GM19193 (cell line): ENCODE results near the gene GTPBP3.

ENCODE experiments used
- POLR2A ChIP-seq: IDR thresholded peaks from 4 replicates; pipeline ENCODE4 v1.6.1; 2011; ENCODE audit not compliant: insufficient read depth, insufficient read length; ENCODE audit errors: extremely low read depth

The GTPBP3 gene

DNA sequence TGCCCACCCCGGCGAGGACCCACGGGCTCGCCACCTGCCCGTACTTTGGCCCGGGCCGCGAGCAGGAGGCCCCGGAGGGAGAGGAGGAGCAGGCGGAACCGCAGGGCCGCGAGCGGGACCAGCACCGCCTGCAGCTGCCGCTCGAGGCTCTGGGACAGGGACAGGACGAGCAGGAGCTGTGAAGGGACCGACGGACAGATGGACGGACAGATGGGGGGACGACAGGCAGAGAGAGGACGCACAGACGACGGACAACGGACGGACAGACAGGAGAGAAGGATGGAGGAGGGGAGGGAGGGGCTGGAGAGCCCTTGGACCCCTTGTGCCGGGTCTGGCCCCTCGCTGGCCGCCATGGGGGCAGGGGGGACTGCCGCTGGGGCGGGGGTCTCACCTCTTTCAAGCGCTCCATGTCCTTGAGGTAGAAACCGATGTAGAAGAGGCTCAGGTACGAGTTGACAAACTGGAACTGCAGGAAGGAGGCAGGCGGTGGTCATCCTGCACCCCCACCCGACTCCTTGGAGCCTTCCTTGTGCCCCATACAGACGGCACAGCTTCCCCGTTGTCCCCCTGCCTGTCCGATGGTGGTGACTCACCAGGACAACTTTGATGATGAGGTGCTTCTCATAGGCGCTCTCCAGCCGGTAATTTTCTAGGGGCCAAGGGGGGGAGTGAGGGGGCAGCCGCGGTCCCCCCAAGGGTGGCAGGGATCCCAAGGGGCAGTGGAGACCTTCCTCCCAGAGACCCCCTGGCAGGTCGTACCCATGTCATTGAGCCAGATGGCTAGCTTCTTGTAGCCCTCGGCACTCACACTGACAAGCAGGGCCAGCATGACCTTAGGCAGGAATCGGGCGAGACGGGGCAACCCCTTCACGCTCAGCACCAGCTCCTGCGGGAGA is 7.7 kb upstream of the GTPBP3 start:
- no peak for TF ChIP-seq POLR2A

DNA sequence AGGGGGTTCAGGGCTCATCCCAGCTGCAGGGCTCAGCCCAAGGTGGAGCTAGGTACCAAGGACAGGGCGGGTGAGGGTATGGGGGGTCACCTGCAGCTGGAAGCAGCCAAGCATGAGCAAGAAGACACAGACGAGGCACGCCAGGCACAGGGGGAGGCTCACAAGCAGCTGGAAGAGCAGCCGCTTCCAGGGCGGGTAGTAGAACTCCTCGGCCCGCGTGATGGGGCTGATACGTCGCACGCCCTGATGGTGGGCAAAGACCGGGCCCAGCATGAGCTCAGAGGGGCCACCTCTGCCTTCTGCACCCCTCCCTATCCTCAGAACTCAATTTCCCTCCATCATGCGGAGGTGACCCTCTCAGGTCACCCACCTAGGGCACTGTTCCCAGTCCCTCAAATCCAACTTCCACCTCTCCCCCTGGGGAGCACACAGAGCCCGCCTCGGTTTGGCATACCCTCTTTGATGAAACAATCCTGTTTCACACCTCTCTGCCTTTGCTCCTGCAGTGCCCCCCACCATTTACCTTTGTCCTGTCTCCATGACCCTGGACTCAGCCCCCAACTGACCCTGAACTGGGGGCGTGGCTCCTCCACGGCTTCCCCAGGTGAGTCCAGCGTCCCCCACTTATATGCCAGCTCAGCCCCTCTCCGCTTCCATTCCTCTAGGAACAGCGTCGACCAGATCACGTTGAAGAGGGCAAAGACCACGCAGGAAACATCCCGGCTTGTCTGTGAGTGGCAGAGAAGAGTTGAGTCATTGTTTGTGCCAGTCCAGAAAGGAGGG is 6.9 kb upstream of the GTPBP3 start:
- TF ChIP-seq POLR2A, result no peak

GRCh38 chr19:17331045-17331558 is 6.3 kb upstream of the GTPBP3 start:
- no peak for TF ChIP-seq POLR2A

DNA sequence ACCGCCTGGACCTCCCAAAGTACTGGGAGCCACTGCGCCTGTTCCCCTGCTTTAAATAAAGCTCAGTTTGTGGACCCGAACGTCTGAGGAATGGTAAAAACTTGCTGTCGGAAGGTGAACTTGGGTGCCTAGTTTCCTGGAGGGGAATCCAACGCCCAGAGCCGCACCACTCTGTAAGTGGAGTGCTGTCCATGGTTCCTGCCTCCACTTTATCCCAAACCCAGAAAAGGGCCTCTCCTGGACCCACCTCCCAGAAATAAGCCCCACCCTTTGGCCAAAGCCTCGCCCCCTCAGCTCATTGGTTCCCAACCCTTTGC is 5.0 kb upstream of the GTPBP3 start:
- no peak for TF ChIP-seq POLR2A

GRCh38 chr19:17332677-17333581 is 4.4 kb upstream of the GTPBP3 start:
- no peak for TF ChIP-seq POLR2A

DNA sequence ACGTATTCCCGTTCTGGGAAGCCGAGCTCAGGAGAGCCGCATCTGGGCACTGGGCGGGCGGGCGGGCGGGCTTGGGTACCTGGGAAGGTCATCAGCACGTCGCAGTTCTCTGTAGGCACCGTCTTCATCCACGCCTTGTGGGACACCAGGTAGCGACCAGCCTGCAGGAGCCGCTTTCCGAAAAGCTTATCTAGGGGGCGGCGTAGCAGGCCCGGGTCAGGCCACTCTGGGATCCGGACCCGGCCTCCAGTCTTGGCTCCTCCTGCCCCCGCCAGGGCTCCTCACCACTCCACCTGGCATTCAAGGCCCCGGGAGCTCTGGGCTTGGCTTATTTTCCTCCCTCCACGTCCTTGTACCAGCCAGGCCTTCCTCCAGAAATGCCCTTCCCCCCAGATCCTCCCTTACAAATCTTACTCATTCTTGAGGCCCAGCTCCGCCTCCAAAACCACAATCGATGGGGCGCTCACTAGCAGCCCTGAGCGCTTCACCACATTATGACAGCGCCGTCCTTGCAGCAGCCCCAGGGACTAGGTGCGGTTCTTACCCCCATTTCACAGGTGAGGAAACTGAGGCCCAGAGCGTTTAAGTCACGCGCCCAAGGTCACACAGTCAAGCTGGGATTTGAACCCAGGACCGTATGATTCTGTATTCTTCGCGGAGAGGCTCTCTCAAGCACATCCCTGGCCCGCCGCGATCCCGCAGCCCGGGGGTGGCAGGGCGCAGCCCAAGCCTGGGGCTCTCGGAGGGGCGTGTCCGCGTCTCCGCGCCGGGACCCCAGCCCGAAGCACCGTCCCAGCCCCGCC is 3.5 kb upstream of the GTPBP3 start:
- peak; percentile 38 for TF ChIP-seq POLR2A

DNA sequence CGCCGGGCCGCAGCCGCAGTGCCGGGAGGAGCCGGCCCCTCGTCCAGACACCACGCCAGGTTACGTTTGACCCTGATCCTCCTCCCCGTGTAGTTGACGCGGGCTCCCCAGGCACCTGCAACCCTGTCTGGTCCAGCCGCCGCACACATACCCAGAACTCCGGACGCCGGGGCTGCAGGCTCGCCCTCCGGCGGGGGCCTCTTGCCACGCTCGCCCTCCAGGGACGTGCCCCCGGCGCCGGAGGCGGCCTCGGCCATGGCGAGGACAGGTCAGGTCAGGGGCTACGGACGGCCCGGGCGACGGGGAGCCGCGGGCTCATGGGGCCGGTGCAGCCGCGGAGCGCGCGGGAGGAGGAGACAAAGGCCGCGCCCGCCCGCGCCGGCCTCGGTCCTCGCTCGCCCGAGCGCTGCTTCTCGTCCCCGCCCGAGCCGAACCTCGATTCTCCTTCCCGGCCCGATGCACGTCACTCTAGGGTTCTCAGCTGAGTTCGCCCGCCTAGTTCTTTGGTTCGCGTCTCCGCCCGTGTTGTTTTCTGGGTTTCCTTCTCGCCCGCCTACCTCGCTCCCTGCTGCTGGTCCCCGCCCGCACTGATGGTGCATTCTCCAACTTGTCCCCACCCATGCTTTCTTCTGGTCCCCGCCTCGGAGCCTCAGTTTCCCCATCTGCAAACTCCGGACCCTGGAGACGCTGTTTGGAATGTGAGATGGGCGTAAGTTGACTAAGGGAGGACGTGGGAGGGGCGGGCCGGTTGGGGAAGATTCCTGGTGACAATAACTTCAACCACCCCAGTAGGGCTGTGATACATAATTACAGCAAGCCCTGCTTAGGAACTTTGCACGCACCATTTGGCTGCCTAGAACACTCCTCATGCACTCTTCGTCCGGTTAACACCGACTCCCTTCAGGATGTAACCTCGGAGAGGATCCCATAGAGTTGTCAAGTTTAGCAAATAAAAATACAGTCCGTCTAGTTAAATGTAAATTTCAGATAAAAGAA is 2.6 kb upstream of the GTPBP3 start, which contains the start of gene ANO8:
Gene ANO8 (minus strand): TSS at position 442 of the 996 bp plus-strand sequence. CDS start 185 bp downstream, at position 257.
- no peak for TF ChIP-seq POLR2A

- no peak for TF ChIP-seq POLR2A
Measured at GRCh38 chr19:17335575-17335974, 1.8 kb upstream of the GTPBP3 start.

DNA sequence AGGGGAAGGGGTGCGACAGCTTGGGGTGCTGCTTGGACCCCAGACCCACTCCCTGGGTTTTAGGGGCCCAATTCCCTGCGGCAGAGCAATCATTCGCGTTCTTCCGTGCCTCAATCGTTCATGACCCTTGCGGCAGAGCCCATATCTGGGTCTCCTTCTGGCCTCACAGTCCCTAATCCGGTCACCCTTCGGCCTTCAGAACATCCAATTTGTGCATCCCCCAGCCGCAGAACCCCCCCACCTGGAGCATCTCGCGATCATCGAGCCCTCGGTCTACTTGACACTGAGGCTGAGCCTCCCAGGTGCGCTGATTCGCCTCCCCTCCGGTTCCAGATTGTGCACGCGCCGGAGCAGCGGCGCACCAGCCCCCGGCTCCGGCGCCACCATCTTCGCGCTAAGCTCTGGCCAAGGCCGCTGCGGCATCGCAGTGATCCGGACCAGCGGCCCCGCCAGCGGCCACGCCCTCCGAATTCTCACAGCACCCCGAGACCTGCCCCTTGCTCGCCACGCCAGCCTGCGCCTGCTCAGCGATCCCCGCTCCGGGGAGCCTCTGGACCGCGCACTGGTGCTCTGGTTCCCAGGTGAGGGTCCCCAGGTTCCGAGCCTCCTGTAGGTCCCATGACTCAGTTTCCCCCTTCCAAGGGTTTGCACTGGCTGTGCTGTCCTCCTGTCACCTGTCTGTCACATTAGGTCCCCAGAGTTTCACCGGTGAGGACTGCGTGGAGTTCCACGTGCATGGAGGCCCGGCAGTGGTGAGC is 501 bp downstream of the GTPBP3 start:
- TF ChIP-seq POLR2A, result no peak

DNA sequence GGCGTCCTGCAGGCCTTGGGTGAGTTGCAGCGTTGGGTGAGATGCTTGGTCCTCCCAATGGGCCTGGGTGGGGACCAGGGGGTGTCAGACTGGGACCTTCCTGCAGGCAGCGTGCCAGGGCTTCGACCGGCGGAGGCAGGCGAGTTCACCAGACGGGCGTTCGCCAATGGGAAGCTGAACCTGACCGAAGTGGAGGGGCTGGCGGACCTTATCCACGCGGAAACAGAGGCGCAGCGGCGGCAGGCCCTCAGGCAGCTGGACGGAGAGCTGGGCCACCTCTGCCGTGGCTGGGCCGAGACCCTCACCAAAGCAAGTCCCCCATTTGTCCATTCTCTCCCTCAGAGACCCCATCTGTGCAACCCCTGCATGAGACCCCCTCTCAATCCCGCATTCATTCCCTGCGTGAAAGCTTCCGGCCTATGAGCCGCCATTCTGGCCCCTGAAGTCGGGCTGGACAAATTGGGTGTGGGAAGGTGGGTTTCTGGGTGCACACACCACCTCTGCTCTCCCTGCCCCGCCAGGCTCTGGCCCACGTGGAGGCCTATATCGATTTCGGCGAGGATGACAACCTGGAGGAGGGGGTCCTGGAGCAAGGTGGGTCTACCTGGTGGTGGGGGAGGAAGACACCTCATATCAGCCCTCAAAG is 1.2 kb downstream of the GTPBP3 start:
- no peak for TF ChIP-seq POLR2A

DNA sequence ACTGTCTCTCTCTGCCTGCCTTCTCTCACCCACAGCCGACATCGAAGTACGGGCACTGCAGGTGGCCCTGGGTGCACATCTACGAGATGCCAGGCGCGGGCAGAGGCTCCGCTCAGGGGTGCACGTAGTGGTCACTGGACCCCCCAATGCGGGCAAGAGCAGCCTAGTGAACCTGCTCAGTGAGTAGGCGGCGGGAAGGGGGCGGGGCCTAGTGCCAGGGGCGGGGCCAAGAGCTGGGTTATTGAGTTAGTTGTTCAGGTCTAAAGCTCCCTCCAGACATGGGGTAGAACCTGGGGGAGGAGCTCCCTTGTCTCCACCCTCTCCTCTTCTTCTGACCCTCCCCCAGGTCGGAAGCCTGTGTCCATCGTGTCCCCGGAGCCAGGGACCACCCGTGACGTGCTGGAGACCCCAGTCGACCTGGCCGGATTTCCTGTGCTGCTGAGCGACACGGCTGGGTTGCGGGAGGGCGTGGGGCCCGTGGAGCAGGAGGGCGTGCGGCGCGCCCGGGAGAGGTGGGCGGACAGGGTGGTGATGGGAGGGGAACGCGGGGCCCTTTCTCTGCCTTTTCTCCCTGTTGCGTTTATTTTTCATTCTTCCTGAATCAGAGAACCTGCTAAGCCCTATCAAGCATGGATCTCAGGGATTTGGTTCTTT is 1.9 kb downstream of the GTPBP3 start:
- TF ChIP-seq POLR2A, result no peak

- no peak for TF ChIP-seq POLR2A
Measured at GRCh38 chr19:17340302-17340870, 3.0 kb downstream of the GTPBP3 start.
